Measurements from ENCODE around the gene ARHGAP24. TPM values are rescaled to one million over a fixed set of nuclear protein-coding genes. Genes with fewer than 3 reads are reported as not detected.

Gene ARHGAP24
- polyA plus RNA-seq, 3 donors: 12.5 to 32.0 (median 18.8) TPM

GRCh38 chr4:85510632-85510984, 35.7 kb downstream of the ARHGAP24 start:
- intact Hi-C loops (cut with micrococcal nuclease): no loop called here
- H3K4me3 Mint-ChIP-seq: no peak overlapping the region
- no CpG with 5 or more reads among the region's 3 CpGs for WGBS (ENCODE audit: insufficient coverage)
- peaks cover 72% of the 10 kb centered on the region for H4K20me1 ChIP-seq (ENCODE audit: insufficient read depth, low read length)
- H3K27me3 Mint-ChIP-seq (ENCODE audit: low read depth in 3 of 3): peaks cover 0 to 3% (median 0%) of the 10 kb centered on the region in 3 donors
- no peak overlapping the region for H2AFZ ChIP-seq (ENCODE audit: insufficient read depth, low read depth, low read length, poor library complexity, severe bottlenecking)
- no peak overlapping the region for H3K9ac ChIP-seq (ENCODE audit: insufficient read depth, low read length, poor library complexity, severe bottlenecking)
- H3K4me1 ChIP-seq (ENCODE audit: control insufficient read depth in 1 of 2, insufficient read depth in 2 of 2, low read length in 2 of 2): peaks cover 0 to 3% of the 10 kb centered on the region in 2 donors
- H3K9me3 ChIP-seq (replicated peaks in 1 of 2; ENCODE audit: control insufficient read depth in 1 of 2, insufficient read depth in 1 of 2, low read length in 2 of 2): no peaks in the 10 kb centered on the region
- H3K4me2 ChIP-seq (replicated peaks; ENCODE audit: extremely low read depth, low read length, poor library complexity, severe bottlenecking): no peak overlapping the region
- TF ChIP-seq CTCF (IDR thresholded peaks at IDR 0.05): no peak
- peaks cover 13 to 16% of the 10 kb centered on the region in 2 donors for H3K36me3 Mint-ChIP-seq
- peaks cover 15% of the 10 kb centered on the region for H3K79me2 ChIP-seq (ENCODE audit: insufficient read depth, low read length)
- H3K9me3 Mint-ChIP-seq: peaks cover 0 to 7% (median 4%) of the 10 kb centered on the region in 7 donors
- H3K27ac Mint-ChIP-seq: no peak overlapping the region
- H3K27ac ChIP-seq (ENCODE audit: low read depth in 1 of 2, low read length in 2 of 2): no peak overlapping the region
- no peaks in the 10 kb centered on the region for H3K27me3 ChIP-seq (ENCODE audit: control insufficient read depth in 2 of 2, insufficient read depth in 2 of 2, low read length in 2 of 2)
- H3K36me3 ChIP-seq (replicated peaks in 1 of 2; ENCODE audit: control insufficient read depth in 1 of 2, insufficient read depth in 2 of 2, low read length in 2 of 2): no peaks in the 10 kb centered on the region
- peaks cover 17% of the 10 kb centered on the region for H3K4me1 Mint-ChIP-seq
- H3K4me3 ChIP-seq (replicated peaks in 1 of 3; ENCODE audit: low read depth in 2 of 3, low read length in 3 of 3): no peak overlapping the region
- DNase-seq: no peak

- no peak overlapping the region for H3K27ac ChIP-seq (ENCODE audit: low read depth in 1 of 2, low read length in 2 of 2)
- WGBS (ENCODE audit: insufficient coverage): 50% methylated on average over 1 of the region's 2 CpGs
- Mint-ChIP-seq H3K27ac (no peak overlapping the region), H3K36me3 (peaks cover 0 to 8% of the 10 kb centered on the region in 2 donors), H3K9me3 (peaks cover 0 to 5% (median 0%) of the 10 kb centered on the region in 7 donors), H3K27me3 (ENCODE audit: low read depth in 3 of 3) (peaks cover 0 to 3% (median 0%) of the 10 kb centered on the region in 3 donors), H3K4me3 (no peak overlapping the region), H3K4me1 (peaks cover 11% of the 10 kb centered on the region)
- DNase-seq: no peak
- TF ChIP-seq CTCF (IDR thresholded peaks at IDR 0.05): no peak
- no peaks in the 10 kb centered on the region for H3K36me3 ChIP-seq (replicated peaks in 1 of 2; ENCODE audit: control insufficient read depth in 1 of 2, insufficient read depth in 2 of 2, low read length in 2 of 2)
- intact Hi-C loops (cut with micrococcal nuclease): no loop called here
- peaks cover 0 to 3% of the 10 kb centered on the region in 2 donors for H3K4me1 ChIP-seq (ENCODE audit: control insufficient read depth in 1 of 2, insufficient read depth in 2 of 2, low read length in 2 of 2)
- H3K4me3 ChIP-seq (replicated peaks in 1 of 3; ENCODE audit: low read depth in 2 of 3, low read length in 3 of 3): no peak overlapping the region
- peaks cover 17% of the 10 kb centered on the region for H3K79me2 ChIP-seq (ENCODE audit: insufficient read depth, low read length)
- no peaks in the 10 kb centered on the region for H3K27me3 ChIP-seq (ENCODE audit: control insufficient read depth in 2 of 2, insufficient read depth in 2 of 2, low read length in 2 of 2)
- H4K20me1 ChIP-seq (ENCODE audit: insufficient read depth, low read length): peaks cover 75% of the 10 kb centered on the region
- no peak overlapping the region for H3K9ac ChIP-seq (ENCODE audit: insufficient read depth, low read length, poor library complexity, severe bottlenecking)
- H3K9me3 ChIP-seq (replicated peaks in 1 of 2; ENCODE audit: control insufficient read depth in 1 of 2, insufficient read depth in 1 of 2, low read length in 2 of 2): no peaks in the 10 kb centered on the region
- H3K4me2 ChIP-seq (replicated peaks; ENCODE audit: extremely low read depth, low read length, poor library complexity, severe bottlenecking): no peak overlapping the region
- H2AFZ ChIP-seq (ENCODE audit: insufficient read depth, low read depth, low read length, poor library complexity, severe bottlenecking): no peak overlapping the region
Observed at GRCh38 chr4:85512446-85513205, 37.7 kb downstream of the ARHGAP24 start.

Measured in CD14-positive monocyte (primary cell).